22Rv1 (cell line): ENCODE data around the gene FOXP1.

Source experiments
- H3K27ac ChIP-seq: fragments of 450-650 bp; 2 replicates; pipeline ENCODE4 v1.5.1; 2017
- CTCF ChIP-seq: fragments of 450-650 bp; IDR thresholded peaks from 2 replicates; pipeline ENCODE4 v1.5.1; 2017; ENCODE audit warnings: mild to moderate bottlenecking
- ZFX ChIP-seq: fragments of 450-650 bp; IDR thresholded peaks from 2 replicates; pipeline ENCODE4 v1.6.1; 2017; ENCODE audit warnings: antibody characterized with exemption, borderline replicate concordance

Gene FOXP1

GRCh38 chr3:71582612-71583565 lies 639 bp downstream of the FOXP1 start:
- peak overlapping the region; percentile 83 for H3K27ac ChIP-seq

GRCh38 chr3:71582036-71582611 lies 1.4 kb downstream of the FOXP1 start:
- TF ChIP-seq ZFX: no peak
- no peak for TF ChIP-seq CTCF
- H3K27ac ChIP-seq: no peak overlapping the region

More at GRCh38 chr3:71582612-71583565, 639 bp downstream of the FOXP1 start:
- TF ChIP-seq CTCF: no peak

- no peak for TF ChIP-seq ZFX
- no peak for TF ChIP-seq CTCF
- H3K27ac ChIP-seq: no peak overlapping the region
Observed at GRCh38 chr3:71581457-71582035, 2.0 kb downstream of the FOXP1 start.

- TF ChIP-seq ZFX (no peak), CTCF (no peak)
- H3K27ac ChIP-seq: no peak overlapping the region
Observed at GRCh38 chr3:71580636-71581456, 2.7 kb downstream of the FOXP1 start.

- no peak for TF ChIP-seq CTCF
- TF ChIP-seq ZFX: no peak
Observed at GRCh38 chr3:71579935-71580406, 3.6 kb downstream of the FOXP1 start.

GRCh38 chr3:71579326-71579934 lies 4.1 kb downstream of the FOXP1 start:
- no peak for TF ChIP-seq ZFX
- TF ChIP-seq CTCF: no peak
- H3K27ac ChIP-seq: no peak overlapping the region

More at GRCh38 chr3:71579935-71580406, 3.6 kb downstream of the FOXP1 start:
- no peak overlapping the region for H3K27ac ChIP-seq
